Keratinocyte (primary cell): ENCODE measurements around the gene VWDE. TPM values are rescaled to one million over a fixed set of nuclear protein-coding genes. Genes with fewer than 3 reads are reported as not detected.

Source experiments
- DNase-seq: peaks from one replicate; pipeline ENCODE4 v3.0.0-alpha.2; 2011; ENCODE audit warnings: low read depth, missing footprints, low spot score
- FAIRE-seq: peaks from 2 replicates; lab custom pipeline; 2011; peaks lifted over from hg19 to GRCh38; lab: Jason Lieb, UNC
- H2AFZ ChIP-seq: 2 replicates; pipeline ENCODE4 v1.6.0; 2012; ENCODE audit warnings: low read length, control low read depth, inconsistent platforms; ENCODE audit not compliant: control insufficient read depth
- H3K27ac ChIP-seq: 2 replicates; pipeline ENCODE4 v1.5.1; 2011; ENCODE audit warnings: low read length; ENCODE audit not compliant: control insufficient read depth, insufficient read depth
- H3K27me3 ChIP-seq: 3 replicates; pipeline ENCODE4 v1.6.0; 2011; ENCODE audit warnings: low read length; ENCODE audit not compliant: control insufficient read depth, insufficient read depth; ENCODE audit errors: extremely low read depth
- H3K36me3 ChIP-seq, 2 experiments: 2 replicates in 1 of 2; 3 replicates in 1 of 2; pipeline ENCODE4 v1.5.1; 2011; ENCODE audit warnings: low read length in 2 of 2, mild to moderate bottlenecking in 1 of 2; ENCODE audit not compliant: control insufficient read depth in 2 of 2, insufficient read depth in 2 of 2; ENCODE audit errors: extremely low read depth in 1 of 2
- H3K4me1 ChIP-seq: 3 replicates; pipeline ENCODE4 v1.5.1; 2011; ENCODE audit warnings: low read length; ENCODE audit not compliant: control insufficient read depth, insufficient read depth; ENCODE audit errors: extremely low read depth
- H3K4me2 ChIP-seq: 3 replicates; pipeline ENCODE4 v1.6.0; 2011; ENCODE audit warnings: low read depth, low read length; ENCODE audit not compliant: control insufficient read depth, insufficient read depth; ENCODE audit errors: extremely low read depth
- H3K4me3 ChIP-seq, 3 experiments: fragments of 200-600 bp in 1 of 3; sonication (generic) in 1 of 3; 2 replicates in 2 of 3; 3 replicates in 1 of 3; pipeline ENCODE4 v1.5.1; 2011 to 2016; ENCODE audit warnings: low read length in 3 of 3, mild to moderate bottlenecking in 3 of 3, control low read depth in 2 of 3, inconsistent platforms in 1 of 3, low read depth in 1 of 3, mixed read lengths in 1 of 3, mixed run types in 1 of 3, moderate library complexity in 1 of 3; ENCODE audit not compliant: control insufficient read depth in 2 of 3, insufficient read depth in 2 of 3; ENCODE audit errors: extremely low read depth in 1 of 3
- H3K79me2 ChIP-seq: 2 replicates; pipeline ENCODE4 v1.6.0; 2012; ENCODE audit warnings: low read length; ENCODE audit not compliant: control insufficient read depth, insufficient read depth
- H3K9ac ChIP-seq: 3 replicates; pipeline ENCODE4 v1.6.0; 2011; ENCODE audit warnings: low read length; ENCODE audit not compliant: control insufficient read depth, insufficient read depth; ENCODE audit errors: extremely low read depth
- H3K9me1 ChIP-seq: 3 replicates; pipeline ENCODE4 v1.6.0; 2011; ENCODE audit warnings: low read length; ENCODE audit not compliant: control insufficient read depth, insufficient read depth; ENCODE audit errors: extremely low read depth
- H3K9me3 ChIP-seq: 2 replicates; pipeline ENCODE4 v1.5.1; 2012; ENCODE audit warnings: low read depth, low read length; ENCODE audit not compliant: control insufficient read depth
- H4K20me1 ChIP-seq: 3 replicates; pipeline ENCODE4 v1.6.0; 2011; ENCODE audit warnings: low read length; ENCODE audit not compliant: control insufficient read depth, insufficient read depth; ENCODE audit errors: extremely low read depth
- EZH2 ChIP-seq: IDR thresholded peaks from one replicate; pipeline ENCODE4 v1.6.1; 2012; ENCODE audit warnings: inconsistent platforms, mild to moderate bottlenecking, low read length, moderate library complexity
- dilution Hi-C: fragments of 300-500 bp; cut with MboI; formaldehyde crosslinking; loops from one replicate; pipeline ENCODE4 v1.7.0; 2020; ENCODE audit warnings: low sequenced_read_pairs; ENCODE audit not compliant: extremely low pct_ligation_motif_present
- polyA plus RNA-seq, 5 experiments: library from polyadenylated mRNA; depleted of rRNA in 3 of 5; stranded (reverse) in 3 of 5; stranded (forward) in 1 of 5; unstranded in 1 of 5; fragments of >200 nt; gene quantifications; 1 replicate in 1 of 5; 2 replicates in 3 of 5; 3 replicates in 1 of 5; pipeline versions ENCODE4 v1.2.1 to v1.2.3, GENCODE V29; 2011 to 2012; ENCODE audit warnings: missing spikeins in 2 of 5, low read depth in 1 of 5, low replicate concordance in 1 of 5
- TF ChIP-seq, protein P1 (sequence below), 3 experiments: IDR thresholded peaks in 1 of 3; conservative IDR thresholded peaks in 1 of 3; optimal IDR thresholded peaks in 1 of 3; 2 replicates in 2 of 3; 3 replicates in 1 of 3; pipeline versions ENCODE3 to v1.5.1; 2011; ENCODE audit warnings: low read length in 3 of 3, mild to moderate bottlenecking in 3 of 3, moderate library complexity in 2 of 3, control low read depth in 1 of 3, inconsistent platforms in 1 of 3; ENCODE audit not compliant: insufficient read depth in 2 of 3; ENCODE audit errors: extremely low read depth in 1 of 3

The VWDE gene
- polyA plus RNA-seq, 1 donor (not counting 4 experiments of a cell fraction or from before 2014, with no cell fraction given), result 0.01 TPM

DNA sequence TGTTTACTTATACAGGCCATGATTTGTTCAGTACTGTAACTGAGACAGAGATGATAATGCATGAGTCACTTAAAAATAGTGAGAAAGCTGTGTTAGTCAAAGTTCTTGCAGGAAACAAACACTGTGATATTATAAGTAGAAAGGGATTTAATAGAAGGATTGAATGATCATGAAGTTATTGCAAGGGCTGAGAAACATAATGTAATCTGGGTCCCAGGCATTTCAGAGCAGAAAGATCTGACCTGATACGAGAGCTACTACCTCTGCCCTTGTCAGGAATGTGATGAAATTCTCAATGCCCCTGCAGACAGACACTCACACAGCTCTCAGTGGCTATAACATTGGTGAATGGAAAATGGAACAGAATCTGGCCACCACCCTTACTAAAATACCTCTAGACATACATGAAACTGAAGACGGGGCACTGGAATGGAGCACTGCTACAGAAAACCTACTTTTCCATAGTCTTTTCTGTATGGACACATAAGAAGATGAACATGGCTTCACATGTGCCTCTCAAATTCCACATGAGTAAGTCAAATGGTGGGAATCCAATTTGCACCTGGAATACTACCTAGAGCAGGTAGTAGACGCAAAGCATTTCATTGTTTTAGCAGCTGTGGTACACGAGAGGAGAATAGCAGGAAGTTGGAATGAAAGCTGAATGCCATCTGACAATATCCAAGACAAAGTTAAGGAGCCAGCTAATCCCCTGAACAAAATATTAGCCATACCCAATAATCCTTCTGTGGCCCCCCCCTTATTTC, 19.1 kb upstream of the VWDE start:
- Histone ChIP-seq H3K9me1 (no peaks in the 10 kb centered on the region), H3K36me3 (no peaks in the 10 kb centered on the region), H3K79me2 (no peaks in the 10 kb centered on the region), H3K4me1 (peaks cover 16% of the 10 kb centered on the region), H3K4me2 (peak overlapping the region; percentile 8), H2AFZ (no peak overlapping the region), H3K9me3 (no peaks in the 10 kb centered on the region), H3K4me3 (no peak overlapping the region), H3K9ac (no peak overlapping the region), H3K27me3 (no peaks in the 10 kb centered on the region), H4K20me1 (no peaks in the 10 kb centered on the region), H3K27ac (no peak overlapping the region)
- TF ChIP-seq EZH2, result no peak
- TF ChIP-seq, protein P1, sequence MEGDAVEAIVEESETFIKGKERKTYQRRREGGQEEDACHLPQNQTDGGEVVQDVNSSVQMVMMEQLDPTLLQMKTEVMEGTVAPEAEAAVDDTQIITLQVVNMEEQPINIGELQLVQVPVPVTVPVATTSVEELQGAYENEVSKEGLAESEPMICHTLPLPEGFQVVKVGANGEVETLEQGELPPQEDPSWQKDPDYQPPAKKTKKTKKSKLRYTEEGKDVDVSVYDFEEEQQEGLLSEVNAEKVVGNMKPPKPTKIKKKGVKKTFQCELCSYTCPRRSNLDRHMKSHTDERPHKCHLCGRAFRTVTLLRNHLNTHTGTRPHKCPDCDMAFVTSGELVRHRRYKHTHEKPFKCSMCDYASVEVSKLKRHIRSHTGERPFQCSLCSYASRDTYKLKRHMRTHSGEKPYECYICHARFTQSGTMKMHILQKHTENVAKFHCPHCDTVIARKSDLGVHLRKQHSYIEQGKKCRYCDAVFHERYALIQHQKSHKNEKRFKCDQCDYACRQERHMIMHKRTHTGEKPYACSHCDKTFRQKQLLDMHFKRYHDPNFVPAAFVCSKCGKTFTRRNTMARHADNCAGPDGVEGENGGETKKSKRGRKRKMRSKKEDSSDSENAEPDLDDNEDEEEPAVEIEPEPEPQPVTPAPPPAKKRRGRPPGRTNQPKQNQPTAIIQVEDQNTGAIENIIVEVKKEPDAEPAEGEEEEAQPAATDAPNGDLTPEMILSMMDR (optimal IDR thresholded peaks at IDR 0.05 in 1 of 3, IDR thresholded peaks at IDR 0.05 in 1 of 3, conservative IDR thresholded peaks at IDR 0.05 in 1 of 3; ENCODE audit: extremely low read depth in 1 of 3, insufficient read depth in 2 of 3, low read length in 3 of 3), result no peak
- FAIRE-seq (no peak), DNase-seq (no peak)
- dilution Hi-C loops, result no loop called here

DNA sequence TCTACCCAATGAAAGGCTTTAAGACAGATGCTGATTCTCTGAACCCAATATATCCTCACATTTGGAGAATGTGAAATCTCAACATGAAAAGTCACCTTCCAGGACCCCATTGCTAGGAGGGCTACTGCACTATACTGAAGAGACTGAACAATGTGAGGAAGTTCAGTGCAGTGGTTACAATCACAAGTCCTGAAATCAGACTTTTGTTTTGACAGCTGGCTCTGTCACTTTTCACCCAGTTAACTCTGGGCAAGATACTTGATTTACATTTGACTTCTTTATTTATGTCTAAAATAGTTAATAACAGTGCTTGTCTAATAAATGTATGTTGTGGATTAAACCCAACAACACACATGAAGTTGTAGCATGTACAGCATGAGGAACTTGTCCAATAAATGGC, 14.8 kb upstream of the VWDE start:
- dilution Hi-C loops, result no loop called here
- Histone ChIP-seq H3K4me1 (peaks cover 10% of the 10 kb centered on the region), H3K9me3 (no peaks in the 10 kb centered on the region), H3K9me1 (no peaks in the 10 kb centered on the region), H3K36me3 (no peaks in the 10 kb centered on the region), H3K27ac (no peak overlapping the region), H3K9ac (no peak overlapping the region), H2AFZ (no peak overlapping the region), H4K20me1 (no peaks in the 10 kb centered on the region), H3K4me2 (no peak overlapping the region), H3K79me2 (no peaks in the 10 kb centered on the region), H3K4me3 (no peak overlapping the region), H3K27me3 (no peaks in the 10 kb centered on the region)
- no peak for DNase-seq
- TF ChIP-seq, protein P1 (optimal IDR thresholded peaks at IDR 0.05 in 1 of 3, IDR thresholded peaks at IDR 0.05 in 1 of 3, conservative IDR thresholded peaks at IDR 0.05 in 1 of 3; ENCODE audit: extremely low read depth in 1 of 3, insufficient read depth in 2 of 3, low read length in 3 of 3), result no peak
- no peak for TF ChIP-seq EZH2
- no peak for FAIRE-seq
